ENCODE data around the gene ZMIZ1.

The ZMIZ1 gene

GRCh38 chr10:79072041-79072441, 3.3 kb downstream of the ZMIZ1 start:
- Histone ChIP-seq H3K9ac (peak overlapping the region; percentile 97), H3K27ac (peak overlapping the region; percentile 40; the same call in 1 of the 2 replicates), H3K4me2 (peak overlapping the region; percentile 99), H3K4me3 (peak overlapping the region; percentile 41; the same call in 1 of the 2 replicates), H3K27me3 (peaks cover 3% of the 10 kb centered on the region; the same call in 1 of the 2 replicates), H3K9me3 (no peaks in the 10 kb centered on the region), H3K4me1 (peaks cover 67% of the 10 kb centered on the region), H4K20me1 (peaks cover 78% of the 10 kb centered on the region), H3K36me3 (no peaks in the 10 kb centered on the region)
- no peak for TF ChIP-seq Cebpa-rat (IDR thresholded peaks at IDR 0.05)

GRCh38 chr10:79072994-79073645, 4.4 kb downstream of the ZMIZ1 start:
- Histone ChIP-seq H3K36me3 (no peaks in the 10 kb centered on the region), H3K9ac (peak overlapping the region; percentile 97), H3K4me2 (peak overlapping the region; percentile 99), H4K20me1 (peaks cover 89% of the 10 kb centered on the region), H3K4me3 (peak overlapping the region; percentile 41; the same call in 1 of the 2 replicates), H3K27ac (peak overlapping the region; percentile 20), H3K4me1 (peaks cover 74% of the 10 kb centered on the region), H3K9me3 (no peaks in the 10 kb centered on the region), H3K27me3 (peaks cover under 1% of the 10 kb centered on the region; the same call in 1 of the 2 replicates)
- TF ChIP-seq Cebpa-rat (IDR thresholded peaks at IDR 0.05): no peak

DNA sequence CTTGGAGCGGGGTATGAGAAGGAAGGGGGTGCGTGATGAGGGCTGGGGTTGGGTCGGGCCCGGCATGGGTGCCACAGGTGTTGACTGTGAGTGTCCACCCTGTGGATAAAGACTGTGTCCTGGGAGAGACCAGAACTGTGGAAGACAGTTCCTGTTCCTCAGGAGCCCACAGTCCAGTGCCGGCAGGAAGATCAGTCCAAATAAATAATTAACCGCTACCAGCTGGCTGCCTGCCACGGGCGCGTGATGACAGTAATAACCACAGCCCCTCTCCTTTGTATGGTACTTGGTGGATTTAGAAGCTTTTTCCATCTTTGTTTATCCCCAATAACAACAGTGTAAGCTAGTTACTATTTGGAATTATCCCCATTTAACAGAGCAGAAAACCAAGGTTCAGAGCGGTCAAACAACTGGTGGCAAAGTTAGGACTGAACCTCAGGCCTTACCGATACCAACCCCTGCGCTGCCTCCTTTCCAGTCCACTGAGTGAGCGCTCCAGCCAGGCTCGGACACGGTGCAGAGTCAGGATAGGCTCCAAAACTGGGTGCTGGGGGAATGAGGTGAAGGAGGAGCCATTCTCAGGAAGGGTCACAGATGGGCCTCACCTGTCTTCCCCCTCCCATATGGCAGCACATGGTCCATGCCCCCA, 5.1 kb downstream of the ZMIZ1 start:
- Histone ChIP-seq H3K27me3 (no peaks in the 10 kb centered on the region), H3K9me3 (no peaks in the 10 kb centered on the region), H3K4me3 (no peak overlapping the region), H3K4me1 (peaks cover 80% of the 10 kb centered on the region), H3K4me2 (peak overlapping the region; percentile 99), H3K9ac (no peak overlapping the region; the same call in 1 of the 2 replicates), H3K27ac (peak overlapping the region; percentile 49), H4K20me1 (peaks cover 96% of the 10 kb centered on the region), H3K36me3 (no peaks in the 10 kb centered on the region)
- no peak for TF ChIP-seq Cebpa-rat (IDR thresholded peaks at IDR 0.05)

GRCh38 chr10:79074732-79075131, 6.0 kb downstream of the ZMIZ1 start:
- H3K4me3 ChIP-seq: no peak overlapping the region
- no peaks in the 10 kb centered on the region for H3K27me3 ChIP-seq
- peaks cover 96% of the 10 kb centered on the region for H4K20me1 ChIP-seq
- H3K9me3 ChIP-seq: no peaks in the 10 kb centered on the region
- peak overlapping the region; percentile 49 for H3K27ac ChIP-seq
- H3K4me2 ChIP-seq: peak overlapping the region; percentile 99
- TF ChIP-seq Cebpa-rat (IDR thresholded peaks at IDR 0.05): no peak
- no peaks in the 10 kb centered on the region for H3K36me3 ChIP-seq
- peaks cover 88% of the 10 kb centered on the region for H3K4me1 ChIP-seq
- H3K9ac ChIP-seq: peak overlapping the region; percentile 50

- H4K20me1 ChIP-seq: peaks cover 100% of the 10 kb centered on the region
- H3K4me1 ChIP-seq: peaks cover 95% of the 10 kb centered on the region
- H3K4me2 ChIP-seq: peak overlapping the region; percentile 99
Observed at GRCh38 chr10:79075418-79075817, 6.7 kb downstream of the ZMIZ1 start.

DNA sequence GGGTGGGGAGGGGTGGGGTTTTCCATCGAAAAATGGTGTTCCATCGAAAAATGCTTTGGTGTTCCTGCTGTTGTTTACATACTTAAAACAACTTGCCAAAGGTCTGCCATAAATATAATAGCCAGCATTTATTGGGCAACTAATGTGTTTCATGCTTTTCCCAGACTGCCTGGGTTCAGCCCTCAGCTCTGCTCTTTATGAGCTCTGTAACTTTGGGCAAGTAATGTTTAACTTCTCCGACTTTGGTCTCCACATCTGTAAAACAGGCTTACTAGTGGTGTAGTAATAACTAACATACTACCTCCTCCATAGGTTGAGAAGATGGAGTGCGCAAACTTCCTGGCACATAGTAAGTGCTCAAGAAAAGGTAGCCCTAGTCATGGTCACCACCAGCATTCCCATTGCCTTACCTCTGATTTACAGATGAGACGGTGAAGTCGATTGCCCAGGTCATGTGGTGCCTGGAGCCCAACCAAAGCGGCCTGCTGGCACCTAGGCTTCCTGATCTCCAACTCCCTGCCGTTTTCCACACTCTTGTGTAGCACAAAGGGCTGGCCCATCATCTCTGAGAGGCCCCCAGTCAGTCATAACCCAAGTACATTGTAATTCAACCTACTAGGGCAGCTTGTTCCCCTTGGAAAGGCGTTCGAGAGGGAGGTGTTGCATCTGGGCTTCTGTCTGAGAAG, 8.9 kb downstream of the ZMIZ1 start:
- H3K4me3 ChIP-seq: no peak overlapping the region
- no peaks in the 10 kb centered on the region for H3K9me3 ChIP-seq
- peak overlapping the region; percentile 11; the same call in 1 of the 2 replicates for H3K27ac ChIP-seq
- peak overlapping the region; percentile 99 for H3K4me2 ChIP-seq
- no peaks in the 10 kb centered on the region for H3K36me3 ChIP-seq
- H4K20me1 ChIP-seq: peaks cover 100% of the 10 kb centered on the region
- peaks cover 100% of the 10 kb centered on the region for H3K4me1 ChIP-seq
- no peak for TF ChIP-seq Cebpa-rat (IDR thresholded peaks at IDR 0.05)
- H3K27me3 ChIP-seq: no peaks in the 10 kb centered on the region
- peak overlapping the region; percentile 38; the same call in 1 of the 2 replicates for H3K9ac ChIP-seq

More at GRCh38 chr10:79075418-79075817, 6.7 kb downstream of the ZMIZ1 start:
- no peak for TF ChIP-seq Cebpa-rat (IDR thresholded peaks at IDR 0.05)
- H3K36me3 ChIP-seq: no peaks in the 10 kb centered on the region
- H3K27ac ChIP-seq: no peak overlapping the region
- H3K27me3 ChIP-seq: no peaks in the 10 kb centered on the region
- H3K4me3 ChIP-seq: no peak overlapping the region
- H3K9me3 ChIP-seq: no peaks in the 10 kb centered on the region
- H3K9ac ChIP-seq: 0 out of 2 replicates have a peak overlapping the region, but pooled peaks have one; percentile 50

DNA sequence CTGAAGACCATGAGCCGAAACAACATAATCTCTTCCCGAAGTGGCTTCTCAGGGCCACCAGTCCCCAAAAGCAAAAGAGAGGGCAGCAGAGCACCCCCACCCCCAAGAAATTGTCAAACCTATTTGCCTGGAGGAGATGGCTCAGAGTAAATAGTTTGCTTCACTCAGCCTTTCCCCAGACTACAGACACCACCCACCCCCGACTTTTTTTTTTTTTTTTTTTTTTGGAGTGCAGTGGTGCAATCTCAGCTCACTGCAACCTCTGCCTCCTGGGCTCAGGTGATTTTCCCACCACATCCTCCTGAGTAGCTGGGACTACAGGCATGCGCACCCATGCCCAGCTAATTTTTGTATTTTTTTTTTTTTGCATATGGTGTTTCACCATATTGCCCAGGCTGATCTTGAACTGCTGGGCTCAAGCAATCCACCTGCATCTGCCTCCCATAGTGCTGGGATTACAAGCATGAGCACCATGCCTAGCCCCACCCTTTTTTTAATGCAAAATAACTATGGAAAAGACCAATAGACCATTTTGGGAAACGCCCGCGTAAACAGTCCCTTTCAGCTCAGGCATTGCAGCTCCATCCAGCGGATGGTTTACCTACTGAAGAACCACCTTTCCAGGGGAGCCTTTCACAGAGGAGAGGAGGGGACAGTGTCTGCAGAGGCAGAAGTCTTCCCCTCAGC, 9.7 kb downstream of the ZMIZ1 start:
- peaks cover 100% of the 10 kb centered on the region for H4K20me1 ChIP-seq
- H3K36me3 ChIP-seq: no peaks in the 10 kb centered on the region
- peak overlapping the region; percentile 38 for H3K9ac ChIP-seq
- H3K4me3 ChIP-seq: peak overlapping the region; percentile 37
- H3K27me3 ChIP-seq: no peaks in the 10 kb centered on the region
- H3K27ac ChIP-seq: peak overlapping the region; percentile 39; the same call in 1 of the 2 replicates
- H3K9me3 ChIP-seq: no peaks in the 10 kb centered on the region
- TF ChIP-seq Cebpa-rat (IDR thresholded peaks at IDR 0.05): no peak
- H3K4me1 ChIP-seq: peaks cover 100% of the 10 kb centered on the region
- peak overlapping the region; percentile 99 for H3K4me2 ChIP-seq

DNA sequence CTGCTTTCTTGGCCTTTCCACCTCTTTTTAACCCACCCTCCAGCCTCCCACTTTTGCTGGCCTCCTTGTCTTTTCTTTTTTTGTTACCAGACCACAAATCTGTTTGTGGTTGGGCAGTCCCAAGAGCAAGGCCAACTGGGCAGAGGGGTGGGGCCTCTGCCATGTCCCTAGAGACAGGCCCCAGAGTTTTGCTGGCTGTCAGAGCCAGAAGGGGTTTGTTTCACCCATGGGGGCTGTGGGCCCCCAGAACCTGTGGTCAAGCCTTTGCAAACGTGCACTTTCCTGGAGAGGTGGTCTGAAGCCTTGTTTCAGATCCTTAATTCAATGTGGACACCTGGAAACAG, 10.3 kb downstream of the ZMIZ1 start:
- peak overlapping the region; percentile 99 for H3K4me2 ChIP-seq
- H4K20me1 ChIP-seq: peaks cover 100% of the 10 kb centered on the region
- peak overlapping the region; percentile 39 for H3K27ac ChIP-seq
- H3K9me3 ChIP-seq: no peaks in the 10 kb centered on the region
- peak overlapping the region; percentile 37 for H3K4me3 ChIP-seq
- no peaks in the 10 kb centered on the region for H3K27me3 ChIP-seq
- H3K9ac ChIP-seq: peak overlapping the region; percentile 38; the same call in 1 of the 2 replicates
- H3K4me1 ChIP-seq: peaks cover 100% of the 10 kb centered on the region
- TF ChIP-seq Cebpa-rat (IDR thresholded peaks at IDR 0.05): no peak
- H3K36me3 ChIP-seq: no peaks in the 10 kb centered on the region

Measured in BLaER1 (cell line).